GM23248 (cell line): ENCODE results near the gene GUCA2A.

ENCODE experiments used
- EZH2 ChIP-seq: fragments of 200-600 bp; sonication (generic); IDR thresholded peaks from 2 replicates; pipeline ENCODE4 v1.6.1; 2018; ENCODE audit warnings: antibody characterized with exemption, mild to moderate bottlenecking; ENCODE audit not compliant: insufficient read depth, poor library complexity, severe bottlenecking
- EZH2phosphoT487 ChIP-seq: fragments of 200-600 bp; sonication (generic); IDR thresholded peaks from 2 replicates; pipeline ENCODE4 v1.6.1; 2018; ENCODE audit warnings: antibody characterized with exemption, moderate library complexity, mild to moderate bottlenecking, low read depth; ENCODE audit not compliant: insufficient read depth

- TF ChIP-seq EZH2 (no peak), EZH2phosphoT487 (no peak)
Observed at GRCh38 chr1:42152907-42153600, 11.5 kb downstream of the GUCA2A start, which contains the start of gene GUCA2B.
